GM12873 (cell line): ENCODE data around the gene ITPKB.

Source experiments
- TF ChIP-seq, protein P1 (sequence below): IDR thresholded peaks from 2 replicates; pipeline ENCODE4 v1.5.1; 2012; ENCODE audit warnings: low read depth, mild to moderate bottlenecking, moderate library complexity, low read length, control low read depth; ENCODE audit not compliant: insufficient read depth; ENCODE audit errors: missing control alignments

The ITPKB gene

DNA sequence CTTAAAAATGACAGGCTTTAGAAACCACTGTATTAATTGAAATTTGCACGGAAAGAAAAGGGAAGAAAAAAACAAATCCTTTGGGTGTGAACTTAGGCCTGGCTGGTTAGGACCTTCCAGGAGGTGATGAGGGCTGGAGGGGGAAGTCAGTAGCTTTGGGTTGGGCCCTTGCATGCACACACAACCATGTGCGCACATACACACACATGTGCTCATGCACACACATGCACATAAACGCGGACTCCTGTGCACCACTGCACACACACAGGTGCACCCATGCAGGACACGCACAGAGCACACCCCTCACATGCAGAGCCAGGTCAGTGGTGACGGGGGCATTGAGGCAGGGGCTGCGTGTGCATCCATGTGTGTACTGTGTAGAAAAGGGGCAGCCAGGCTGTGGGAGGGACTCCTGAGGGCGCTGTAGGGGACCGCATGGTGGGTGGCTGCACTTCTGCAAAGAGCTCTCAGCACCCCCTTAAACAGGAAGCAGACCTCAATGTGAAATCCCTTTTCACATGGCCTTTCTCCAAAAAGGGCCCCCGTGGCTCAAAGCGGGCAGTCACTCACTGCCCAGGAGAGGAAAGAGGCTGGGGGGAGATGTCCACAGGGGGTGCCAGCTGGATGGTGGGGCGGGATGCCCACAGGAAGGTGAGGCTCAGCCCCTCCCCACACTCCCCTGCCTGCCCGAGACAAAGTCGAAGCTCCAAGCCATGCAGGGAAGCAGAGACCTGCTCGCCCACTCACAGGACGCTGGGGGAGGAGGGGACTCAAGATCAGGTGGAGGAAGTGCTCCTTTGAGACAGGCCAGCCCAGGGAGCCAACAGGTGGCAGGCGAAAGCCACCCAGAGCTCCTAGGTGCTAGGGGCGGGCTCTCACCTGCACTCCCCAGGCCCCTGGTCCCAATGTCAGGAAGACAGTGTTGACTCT lies 95.2 kb downstream of the ITPKB start:
- TF ChIP-seq, protein P1, sequence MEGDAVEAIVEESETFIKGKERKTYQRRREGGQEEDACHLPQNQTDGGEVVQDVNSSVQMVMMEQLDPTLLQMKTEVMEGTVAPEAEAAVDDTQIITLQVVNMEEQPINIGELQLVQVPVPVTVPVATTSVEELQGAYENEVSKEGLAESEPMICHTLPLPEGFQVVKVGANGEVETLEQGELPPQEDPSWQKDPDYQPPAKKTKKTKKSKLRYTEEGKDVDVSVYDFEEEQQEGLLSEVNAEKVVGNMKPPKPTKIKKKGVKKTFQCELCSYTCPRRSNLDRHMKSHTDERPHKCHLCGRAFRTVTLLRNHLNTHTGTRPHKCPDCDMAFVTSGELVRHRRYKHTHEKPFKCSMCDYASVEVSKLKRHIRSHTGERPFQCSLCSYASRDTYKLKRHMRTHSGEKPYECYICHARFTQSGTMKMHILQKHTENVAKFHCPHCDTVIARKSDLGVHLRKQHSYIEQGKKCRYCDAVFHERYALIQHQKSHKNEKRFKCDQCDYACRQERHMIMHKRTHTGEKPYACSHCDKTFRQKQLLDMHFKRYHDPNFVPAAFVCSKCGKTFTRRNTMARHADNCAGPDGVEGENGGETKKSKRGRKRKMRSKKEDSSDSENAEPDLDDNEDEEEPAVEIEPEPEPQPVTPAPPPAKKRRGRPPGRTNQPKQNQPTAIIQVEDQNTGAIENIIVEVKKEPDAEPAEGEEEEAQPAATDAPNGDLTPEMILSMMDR: peak; percentile 49

DNA sequence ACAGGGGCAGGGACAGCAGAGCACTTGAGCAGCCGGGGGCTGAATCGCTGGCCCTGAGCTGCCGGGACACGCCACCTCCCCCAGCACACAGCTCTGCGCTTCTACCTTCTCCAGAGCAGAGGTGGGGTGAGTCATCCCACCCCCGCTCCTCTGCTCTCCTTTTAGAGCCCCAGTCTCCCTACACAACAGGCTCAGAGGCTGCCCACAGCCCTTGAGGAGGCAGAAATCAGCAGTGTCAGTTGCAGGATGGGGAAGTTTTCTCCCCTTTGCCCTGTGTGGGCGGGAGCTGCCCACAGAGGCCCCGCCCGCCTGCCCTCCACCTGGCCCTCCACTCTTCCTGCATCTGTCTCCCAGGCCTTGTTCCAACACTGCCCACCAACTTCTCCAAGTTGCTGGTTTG lies 95.9 kb downstream of the ITPKB start:
- TF ChIP-seq, protein P1: no peak

DNA sequence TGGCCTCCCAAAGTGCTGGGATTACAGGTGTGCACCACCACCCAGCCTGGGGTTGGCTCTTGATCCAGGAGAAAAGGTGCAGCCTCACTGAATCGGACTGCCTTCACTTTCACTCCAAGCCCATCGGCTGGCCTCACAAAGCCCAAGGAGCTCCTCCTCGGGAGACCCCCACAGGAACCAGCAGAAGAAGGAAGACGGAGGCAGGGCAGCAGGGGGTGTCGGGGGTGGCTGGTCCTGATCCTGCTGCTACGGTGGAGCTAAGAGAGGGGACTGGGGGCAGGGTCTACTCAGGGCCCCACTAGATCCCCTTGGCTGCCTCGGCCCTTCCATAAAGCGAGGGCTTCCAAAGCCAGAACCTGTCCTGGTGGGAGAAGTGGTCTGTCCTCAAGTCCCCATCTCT lies 96.7 kb downstream of the ITPKB start:
- TF ChIP-seq, protein P1: no peak

DNA sequence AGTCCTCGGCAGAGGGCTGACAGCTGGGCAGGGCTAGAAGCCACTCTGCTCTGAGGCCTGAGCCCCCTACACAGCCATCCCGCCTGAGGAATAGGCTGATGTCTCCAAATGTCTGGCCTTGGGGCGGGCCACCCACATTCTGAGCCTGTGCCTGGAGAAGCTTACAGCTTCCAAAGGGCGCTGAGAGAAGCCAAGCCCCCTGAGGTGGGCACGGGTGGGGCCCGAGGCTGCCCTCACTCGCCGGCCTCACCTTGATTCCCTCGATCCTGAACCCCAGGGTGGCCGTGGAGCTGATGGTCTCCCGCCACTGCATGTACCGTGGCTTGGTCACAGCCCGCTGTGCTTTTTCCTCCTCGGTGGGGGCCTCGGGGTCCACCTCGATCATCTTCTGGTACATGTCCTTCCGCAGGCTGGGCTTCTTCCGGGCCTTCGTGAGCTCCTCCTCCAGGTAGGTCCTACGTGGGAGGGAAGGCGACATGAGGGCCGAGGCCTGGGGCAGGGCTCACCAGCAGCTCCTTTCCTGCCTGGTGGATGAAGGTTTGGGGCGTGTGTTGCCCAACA lies 97.3 kb downstream of the ITPKB start:
- TF ChIP-seq, protein P1: no peak

DNA sequence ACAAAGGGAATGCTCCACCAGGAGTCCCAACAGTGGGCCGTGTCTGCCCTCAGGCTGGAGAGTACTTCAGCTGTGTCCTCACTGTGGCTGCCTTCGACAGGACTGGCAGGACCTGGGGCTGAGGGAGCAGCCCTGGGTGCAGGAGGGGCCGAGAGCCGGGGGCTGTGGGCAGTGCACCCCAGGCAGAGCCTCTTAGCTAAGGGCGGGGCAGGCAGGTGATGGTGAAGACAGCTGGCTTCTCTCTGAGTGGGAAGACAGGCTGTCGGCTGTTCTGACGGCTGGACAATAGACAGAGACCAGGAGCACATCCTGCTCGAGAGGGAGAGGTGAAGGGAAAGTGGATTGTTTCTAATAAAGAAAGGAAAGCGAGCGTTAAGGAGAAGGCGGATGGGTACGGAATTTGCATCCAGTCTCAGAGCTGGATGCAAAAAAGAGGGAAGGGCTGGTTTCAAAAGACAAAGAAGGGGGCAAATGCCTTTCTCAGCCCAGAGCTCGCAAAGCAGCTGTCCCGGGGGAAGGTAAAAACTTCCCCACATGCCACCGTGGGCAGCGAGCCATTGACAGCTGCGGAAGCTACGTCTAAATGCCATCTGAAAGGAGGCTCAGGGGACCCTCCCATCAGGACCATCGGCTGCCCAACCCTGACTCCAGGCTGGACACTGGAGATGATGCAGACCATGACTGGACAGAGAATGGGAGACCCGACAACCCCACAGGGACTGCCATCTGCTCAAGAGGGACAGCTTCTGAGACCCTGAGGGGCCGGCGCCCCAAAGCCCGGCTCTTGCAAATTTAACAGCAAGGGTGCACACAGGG lies 98.6 kb downstream of the ITPKB start:
- TF ChIP-seq, protein P1: no peak

DNA sequence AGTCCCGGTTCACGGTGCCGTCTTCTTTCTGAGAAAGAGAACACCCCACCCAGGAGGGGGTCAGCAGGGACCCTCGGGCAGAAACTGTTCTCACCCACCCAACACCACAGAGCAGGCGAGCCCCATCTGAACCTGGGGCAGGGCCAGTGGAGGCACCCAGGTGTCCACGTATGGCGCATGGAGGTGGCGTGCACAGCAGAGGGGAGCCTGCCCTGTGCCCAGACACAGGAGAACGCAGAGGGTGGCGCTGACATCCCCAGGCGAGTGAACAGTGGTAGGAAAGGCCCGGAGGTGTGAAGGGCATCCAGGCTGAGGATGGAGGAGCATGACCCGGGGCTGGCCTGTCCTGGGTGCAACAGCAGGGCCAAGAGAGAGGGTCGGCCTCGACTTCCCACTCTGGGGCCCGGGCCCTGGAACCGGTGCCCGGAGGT lies 99.4 kb downstream of the ITPKB start:
- TF ChIP-seq, protein P1: no peak

DNA sequence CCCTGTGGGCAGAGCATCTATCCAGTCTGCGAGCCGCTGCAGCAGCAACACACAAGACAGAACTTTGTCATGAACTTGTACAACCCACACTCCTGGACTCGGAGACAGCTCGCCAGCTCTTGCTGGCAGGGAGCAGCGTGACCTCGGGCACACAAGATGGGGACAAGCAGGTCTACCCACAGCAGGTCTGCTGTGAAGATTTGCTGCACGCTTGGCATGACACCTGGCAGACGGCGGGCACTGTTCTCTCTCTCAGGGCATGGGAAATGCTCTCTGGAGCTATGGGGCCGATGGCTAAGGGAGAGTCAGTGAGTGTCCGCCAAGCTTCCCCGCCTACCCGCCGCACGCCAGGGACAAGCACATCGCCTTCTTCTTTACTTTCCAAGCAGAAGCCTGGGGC lies 100.5 kb downstream of the ITPKB start:
- TF ChIP-seq, protein P1: no peak
